Keratinocyte (primary cell): ENCODE data around the gene EXOC4. TPM values are rescaled to one million over a fixed set of nuclear protein-coding genes. Genes with fewer than 3 reads are reported as not detected.

ENCODE experiments used
- DNase-seq: peaks from one replicate; pipeline ENCODE4 v3.0.0-alpha.2; 2011; ENCODE audit warnings: low read depth, missing footprints, low spot score
- FAIRE-seq: peaks from 2 replicates; lab custom pipeline; 2011; peaks lifted over from hg19 to GRCh38; lab: Jason Lieb, UNC
- H2AFZ ChIP-seq: 2 replicates; pipeline ENCODE4 v1.6.0; 2012; ENCODE audit warnings: low read length, control low read depth, inconsistent platforms; ENCODE audit not compliant: control insufficient read depth
- H3K27ac ChIP-seq: 2 replicates; pipeline ENCODE4 v1.5.1; 2011; ENCODE audit warnings: low read length; ENCODE audit not compliant: control insufficient read depth, insufficient read depth
- H3K27me3 ChIP-seq: 3 replicates; pipeline ENCODE4 v1.6.0; 2011; ENCODE audit warnings: low read length; ENCODE audit not compliant: control insufficient read depth, insufficient read depth; ENCODE audit errors: extremely low read depth
- H3K36me3 ChIP-seq, 2 experiments: 2 replicates in 1 of 2; 3 replicates in 1 of 2; pipeline ENCODE4 v1.5.1; 2011; ENCODE audit warnings: low read length in 2 of 2, mild to moderate bottlenecking in 1 of 2; ENCODE audit not compliant: control insufficient read depth in 2 of 2, insufficient read depth in 2 of 2; ENCODE audit errors: extremely low read depth in 1 of 2
- H3K4me1 ChIP-seq: 3 replicates; pipeline ENCODE4 v1.5.1; 2011; ENCODE audit warnings: low read length; ENCODE audit not compliant: control insufficient read depth, insufficient read depth; ENCODE audit errors: extremely low read depth
- H3K4me2 ChIP-seq: 3 replicates; pipeline ENCODE4 v1.6.0; 2011; ENCODE audit warnings: low read depth, low read length; ENCODE audit not compliant: control insufficient read depth, insufficient read depth; ENCODE audit errors: extremely low read depth
- H3K4me3 ChIP-seq, 3 experiments: fragments of 200-600 bp in 1 of 3; sonication (generic) in 1 of 3; 2 replicates in 2 of 3; 3 replicates in 1 of 3; pipeline ENCODE4 v1.5.1; 2011 to 2016; ENCODE audit warnings: low read length in 3 of 3, mild to moderate bottlenecking in 3 of 3, control low read depth in 2 of 3, inconsistent platforms in 1 of 3, low read depth in 1 of 3, mixed read lengths in 1 of 3, mixed run types in 1 of 3, moderate library complexity in 1 of 3; ENCODE audit not compliant: control insufficient read depth in 2 of 3, insufficient read depth in 2 of 3; ENCODE audit errors: extremely low read depth in 1 of 3
- H3K79me2 ChIP-seq: 2 replicates; pipeline ENCODE4 v1.6.0; 2012; ENCODE audit warnings: low read length; ENCODE audit not compliant: control insufficient read depth, insufficient read depth
- H3K9ac ChIP-seq: 3 replicates; pipeline ENCODE4 v1.6.0; 2011; ENCODE audit warnings: low read length; ENCODE audit not compliant: control insufficient read depth, insufficient read depth; ENCODE audit errors: extremely low read depth
- H3K9me1 ChIP-seq: 3 replicates; pipeline ENCODE4 v1.6.0; 2011; ENCODE audit warnings: low read length; ENCODE audit not compliant: control insufficient read depth, insufficient read depth; ENCODE audit errors: extremely low read depth
- H3K9me3 ChIP-seq: 2 replicates; pipeline ENCODE4 v1.5.1; 2012; ENCODE audit warnings: low read depth, low read length; ENCODE audit not compliant: control insufficient read depth
- H4K20me1 ChIP-seq: 3 replicates; pipeline ENCODE4 v1.6.0; 2011; ENCODE audit warnings: low read length; ENCODE audit not compliant: control insufficient read depth, insufficient read depth; ENCODE audit errors: extremely low read depth
- CTCF ChIP-seq, 3 experiments: IDR thresholded peaks in 1 of 3; conservative IDR thresholded peaks in 1 of 3; optimal IDR thresholded peaks in 1 of 3; 2 replicates in 2 of 3; 3 replicates in 1 of 3; pipeline versions ENCODE3 to v1.5.1; 2011; ENCODE audit warnings: low read length in 3 of 3, mild to moderate bottlenecking in 3 of 3, moderate library complexity in 2 of 3, control low read depth in 1 of 3, inconsistent platforms in 1 of 3; ENCODE audit not compliant: insufficient read depth in 2 of 3; ENCODE audit errors: extremely low read depth in 1 of 3
- EZH2 ChIP-seq: IDR thresholded peaks from one replicate; pipeline ENCODE4 v1.6.1; 2012; ENCODE audit warnings: inconsistent platforms, mild to moderate bottlenecking, low read length, moderate library complexity
- dilution Hi-C: fragments of 300-500 bp; cut with MboI; formaldehyde crosslinking; loops from one replicate; pipeline ENCODE4 v1.7.0; 2020; ENCODE audit warnings: low sequenced_read_pairs; ENCODE audit not compliant: extremely low pct_ligation_motif_present
- polyA plus RNA-seq, 5 experiments: library from polyadenylated mRNA; depleted of rRNA in 3 of 5; stranded (reverse) in 3 of 5; stranded (forward) in 1 of 5; unstranded in 1 of 5; fragments of >200 nt; gene quantifications; 1 replicate in 1 of 5; 2 replicates in 3 of 5; 3 replicates in 1 of 5; pipeline versions ENCODE4 v1.2.1 to v1.2.3, GENCODE V29; 2011 to 2012; ENCODE audit warnings: missing spikeins in 2 of 5, low read depth in 1 of 5, low replicate concordance in 1 of 5

EXOC4 gene
- polyA plus RNA-seq, 1 donor (not counting 4 experiments of a cell fraction or from before 2014, with no cell fraction given) = 52.6 TPM

- Histone ChIP-seq H3K4me3 (no peak overlapping the region), H3K79me2 (no peaks in the 10 kb centered on the region), H3K4me1 (no peaks in the 10 kb centered on the region), H2AFZ (no peak overlapping the region), H3K27me3 (no peaks in the 10 kb centered on the region), H4K20me1 (no peaks in the 10 kb centered on the region), H3K9ac (no peak overlapping the region), H3K9me1 (no peaks in the 10 kb centered on the region), H3K9me3 (no peaks in the 10 kb centered on the region), H3K36me3 (no peaks in the 10 kb centered on the region), H3K4me2 (no peak overlapping the region), H3K27ac (no peak overlapping the region)
- TF ChIP-seq EZH2 = no peak
- TF ChIP-seq CTCF (optimal IDR thresholded peaks at IDR 0.05 in 1 of 3, IDR thresholded peaks at IDR 0.05 in 1 of 3, conservative IDR thresholded peaks at IDR 0.05 in 1 of 3; ENCODE audit: extremely low read depth in 1 of 3, insufficient read depth in 2 of 3, low read length in 3 of 3) = no peak
- FAIRE-seq = no peak
- DNase-seq = no peak
- dilution Hi-C loops = no loop called here
Measured at GRCh38 chr7:133682364-133683181, 429.7 kb downstream of the EXOC4 start.

- Histone ChIP-seq H3K4me2 (no peak overlapping the region), H3K9me3 (no peaks in the 10 kb centered on the region), H3K79me2 (no peaks in the 10 kb centered on the region), H3K4me3 (no peak overlapping the region), H3K27ac (no peak overlapping the region), H3K36me3 (no peaks in the 10 kb centered on the region), H2AFZ (no peak overlapping the region), H3K9me1 (no peaks in the 10 kb centered on the region), H3K27me3 (no peaks in the 10 kb centered on the region), H4K20me1 (no peaks in the 10 kb centered on the region), H3K9ac (no peak overlapping the region), H3K4me1 (no peaks in the 10 kb centered on the region)
- TF ChIP-seq EZH2 = no peak
- no peak for TF ChIP-seq CTCF (optimal IDR thresholded peaks at IDR 0.05 in 1 of 3, IDR thresholded peaks at IDR 0.05 in 1 of 3, conservative IDR thresholded peaks at IDR 0.05 in 1 of 3; ENCODE audit: extremely low read depth in 1 of 3, insufficient read depth in 2 of 3, low read length in 3 of 3)
- dilution Hi-C loops = no loop called here
- DNase-seq (no peak), FAIRE-seq (no peak)
Measured at GRCh38 chr7:133683182-133683454, 430.2 kb downstream of the EXOC4 start.
